ENCODE measurements around the gene MID1.

The MID1 gene

GRCh38 chrX:10471418-10471817, 149.0 kb downstream of the MID1 start:
- no peaks in the 10 kb centered on the region for H3K27me3 ChIP-seq (ENCODE audit: insufficient read depth, low read length)
- H2BK12ac ChIP-seq (ENCODE audit: low read length) = no peak overlapping the region
- H3K79me1 ChIP-seq (ENCODE audit: low read length) = no peaks in the 10 kb centered on the region
- H3K79me2 ChIP-seq (ENCODE audit: control insufficient read depth, insufficient read depth, low read length, poor library complexity) = no peaks in the 10 kb centered on the region
- H4K8ac ChIP-seq (ENCODE audit: low read depth, low read length) = no peak overlapping the region
- H3K9ac ChIP-seq (ENCODE audit: low read length) = no peak overlapping the region
- no CpG with 5 or more reads among the region's 3 CpGs for WGBS (ENCODE audit: extremely low coverage, insufficient coverage, insufficient read length)
- H2AFZ ChIP-seq (ENCODE audit: insufficient read depth, low read length, poor library complexity) = no peak overlapping the region
- no peak overlapping the region for H3K27ac ChIP-seq (ENCODE audit: low read depth, low read length)
- no peak overlapping the region for H4K12ac ChIP-seq (ENCODE audit: low read depth, low read length)
- H3K36me3 ChIP-seq (ENCODE audit: control insufficient read depth in 1 of 2, insufficient read depth in 2 of 2, low read length in 2 of 2) = peaks cover 10 to 24% of the 10 kb centered on the region in 2 experiments
- no peak overlapping the region for H3K23ac ChIP-seq (ENCODE audit: low read length)
- H3K14ac ChIP-seq (ENCODE audit: low read length) = no peak overlapping the region
- no peak overlapping the region for H4K91ac ChIP-seq (ENCODE audit: low read depth, low read length)
- no peak overlapping the region for H2BK5ac ChIP-seq (ENCODE audit: low read depth, low read length, poor library complexity)
- H3K4me2 ChIP-seq (ENCODE audit: low read length) = no peak overlapping the region
- H3K9me3 ChIP-seq (ENCODE audit: insufficient read depth, low read depth, low read length) = no peaks in the 10 kb centered on the region
- no peak overlapping the region for H2BK120ac ChIP-seq (ENCODE audit: insufficient read depth, low read length, poor library complexity)
- no peak overlapping the region for H3K4ac ChIP-seq (ENCODE audit: low read depth, low read length)
- H2AK5ac ChIP-seq (ENCODE audit: low read length) = no peak overlapping the region
- no peak overlapping the region for H3K4me3 ChIP-seq (ENCODE audit: low read depth, low read length)
- no peak overlapping the region for H3K18ac ChIP-seq (ENCODE audit: low read length)
- no peak for DNase-seq
- H3K4me1 ChIP-seq (ENCODE audit: control insufficient read depth in 1 of 2, insufficient read depth in 2 of 2, low read length in 2 of 2) = no peaks in the 10 kb centered on the region

GRCh38 chrX:10470009-10470408, 150.4 kb downstream of the MID1 start:
- Histone ChIP-seq H4K12ac (ENCODE audit: low read depth, low read length) (no peak overlapping the region), H3K9ac (ENCODE audit: low read length) (no peak overlapping the region), H3K27ac (ENCODE audit: low read depth, low read length) (no peak overlapping the region), H3K36me3 (ENCODE audit: control insufficient read depth in 1 of 2, insufficient read depth in 2 of 2, low read length in 2 of 2) (peaks cover 10 to 27% of the 10 kb centered on the region in 2 experiments), H4K8ac (ENCODE audit: low read depth, low read length) (no peak overlapping the region), H3K4me3 (ENCODE audit: low read depth, low read length) (no peak overlapping the region), H3K79me2 (ENCODE audit: control insufficient read depth, insufficient read depth, low read length, poor library complexity) (no peaks in the 10 kb centered on the region), H3K18ac (ENCODE audit: low read length) (no peak overlapping the region), H4K91ac (ENCODE audit: low read depth, low read length) (no peak overlapping the region), H2BK12ac (ENCODE audit: low read length) (no peak overlapping the region), H3K4me2 (ENCODE audit: low read length) (no peak overlapping the region), H3K79me1 (ENCODE audit: low read length) (no peaks in the 10 kb centered on the region), H2BK120ac (ENCODE audit: insufficient read depth, low read length, poor library complexity) (no peak overlapping the region), H2BK5ac (ENCODE audit: low read depth, low read length, poor library complexity) (no peak overlapping the region), H2AK5ac (ENCODE audit: low read length) (no peak overlapping the region), H3K4me1 (ENCODE audit: control insufficient read depth in 1 of 2, insufficient read depth in 2 of 2, low read length in 2 of 2) (no peaks in the 10 kb centered on the region), H3K14ac (ENCODE audit: low read length) (no peak overlapping the region), H3K27me3 (ENCODE audit: insufficient read depth, low read length) (no peaks in the 10 kb centered on the region), H3K9me3 (ENCODE audit: insufficient read depth, low read depth, low read length) (no peaks in the 10 kb centered on the region), H3K4ac (ENCODE audit: low read depth, low read length) (no peak overlapping the region), H2AFZ (ENCODE audit: insufficient read depth, low read length, poor library complexity) (no peak overlapping the region), H3K23ac (ENCODE audit: low read length) (no peak overlapping the region)
- no peak for DNase-seq

GRCh38 chrX:10467793-10468192, 152.6 kb downstream of the MID1 start:
- no peaks in the 10 kb centered on the region for H3K27me3 ChIP-seq (ENCODE audit: insufficient read depth, low read length)
- H4K8ac ChIP-seq (ENCODE audit: low read depth, low read length) = no peak overlapping the region
- H3K14ac ChIP-seq (ENCODE audit: low read length) = no peak overlapping the region
- H2AFZ ChIP-seq (ENCODE audit: insufficient read depth, low read length, poor library complexity) = no peak overlapping the region
- no peak overlapping the region for H2AK5ac ChIP-seq (ENCODE audit: low read length)
- H3K23ac ChIP-seq (ENCODE audit: low read length) = no peak overlapping the region
- no peak overlapping the region for H2BK5ac ChIP-seq (ENCODE audit: low read depth, low read length, poor library complexity)
- no peak overlapping the region for H4K12ac ChIP-seq (ENCODE audit: low read depth, low read length)
- H3K18ac ChIP-seq (ENCODE audit: low read length) = no peak overlapping the region
- no CpG with 5 or more reads among the region's 3 CpGs for WGBS (ENCODE audit: extremely low coverage, insufficient coverage, insufficient read length)
- no peak overlapping the region for H3K4me2 ChIP-seq (ENCODE audit: low read length)
- H3K36me3 ChIP-seq (ENCODE audit: control insufficient read depth in 1 of 2, insufficient read depth in 2 of 2, low read length in 2 of 2) = peaks cover 12 to 32% of the 10 kb centered on the region in 2 experiments
- H2BK120ac ChIP-seq (ENCODE audit: insufficient read depth, low read length, poor library complexity) = no peak overlapping the region
- H3K79me2 ChIP-seq (ENCODE audit: control insufficient read depth, insufficient read depth, low read length, poor library complexity) = no peaks in the 10 kb centered on the region
- no peaks in the 10 kb centered on the region for H3K4me1 ChIP-seq (ENCODE audit: control insufficient read depth in 1 of 2, insufficient read depth in 2 of 2, low read length in 2 of 2)
- H3K9me3 ChIP-seq (ENCODE audit: insufficient read depth, low read depth, low read length) = no peaks in the 10 kb centered on the region
- H3K9ac ChIP-seq (ENCODE audit: low read length) = no peak overlapping the region
- no peak overlapping the region for H3K4me3 ChIP-seq (ENCODE audit: low read depth, low read length)
- H3K79me1 ChIP-seq (ENCODE audit: low read length) = no peaks in the 10 kb centered on the region
- H3K4ac ChIP-seq (ENCODE audit: low read depth, low read length) = no peak overlapping the region
- H4K91ac ChIP-seq (ENCODE audit: low read depth, low read length) = no peak overlapping the region
- no peak overlapping the region for H2BK12ac ChIP-seq (ENCODE audit: low read length)
- H3K27ac ChIP-seq (ENCODE audit: low read depth, low read length) = no peak overlapping the region
- DNase-seq = no peak

GRCh38 chrX:10465254-10465653, 155.1 kb downstream of the MID1 start:
- no peak overlapping the region for H2BK12ac ChIP-seq (ENCODE audit: low read length)
- no peak overlapping the region for H3K4ac ChIP-seq (ENCODE audit: low read depth, low read length)
- H2AK5ac ChIP-seq (ENCODE audit: low read length) = no peak overlapping the region
- H3K79me1 ChIP-seq (ENCODE audit: low read length) = no peaks in the 10 kb centered on the region
- no peak overlapping the region for H2BK5ac ChIP-seq (ENCODE audit: low read depth, low read length, poor library complexity)
- no peak overlapping the region for H3K27ac ChIP-seq (ENCODE audit: low read depth, low read length)
- H3K9ac ChIP-seq (ENCODE audit: low read length) = no peak overlapping the region
- H3K4me1 ChIP-seq (ENCODE audit: control insufficient read depth in 1 of 2, insufficient read depth in 2 of 2, low read length in 2 of 2) = no peaks in the 10 kb centered on the region
- no peaks in the 10 kb centered on the region for H3K9me3 ChIP-seq (ENCODE audit: insufficient read depth, low read depth, low read length)
- H3K27me3 ChIP-seq (ENCODE audit: insufficient read depth, low read length) = no peaks in the 10 kb centered on the region
- no peak overlapping the region for H3K23ac ChIP-seq (ENCODE audit: low read length)
- H3K14ac ChIP-seq (ENCODE audit: low read length) = no peak overlapping the region
- H4K91ac ChIP-seq (ENCODE audit: low read depth, low read length) = no peak overlapping the region
- peaks cover 13 to 32% of the 10 kb centered on the region in 2 experiments for H3K36me3 ChIP-seq (ENCODE audit: control insufficient read depth in 1 of 2, insufficient read depth in 2 of 2, low read length in 2 of 2)
- H2AFZ ChIP-seq (ENCODE audit: insufficient read depth, low read length, poor library complexity) = no peak overlapping the region
- no peak overlapping the region for H4K12ac ChIP-seq (ENCODE audit: low read depth, low read length)
- H3K18ac ChIP-seq (ENCODE audit: low read length) = no peak overlapping the region
- H3K4me3 ChIP-seq (ENCODE audit: low read depth, low read length) = no peak overlapping the region
- H3K4me2 ChIP-seq (ENCODE audit: low read length) = no peak overlapping the region
- H2BK120ac ChIP-seq (ENCODE audit: insufficient read depth, low read length, poor library complexity) = no peak overlapping the region
- H4K8ac ChIP-seq (ENCODE audit: low read depth, low read length) = no peak overlapping the region
- no CpG with 5 or more reads among the region's 2 CpGs for WGBS (ENCODE audit: extremely low coverage, insufficient coverage, insufficient read length)
- no peaks in the 10 kb centered on the region for H3K79me2 ChIP-seq (ENCODE audit: control insufficient read depth, insufficient read depth, low read length, poor library complexity)
- no peak for DNase-seq

All from trophoblast cell (in vitro differentiated cells and primary cell).